Hepatocyte (in vitro differentiated cells): Measurements from ENCODE around the gene DCAF8.

ENCODE experiments used
- CTCF ChIP-seq: fragments of 200-600 bp; sonication (generic); IDR thresholded peaks from 2 replicates; pipeline ENCODE4 v1.5.1; 2016; ENCODE audit warnings: antibody characterized with exemption, mild to moderate bottlenecking; ENCODE audit not compliant: poor library complexity
- EZH2 ChIP-seq: fragments of 200-600 bp; sonication (generic); IDR thresholded peaks from 2 replicates; pipeline ENCODE4 v1.6.1; 2016; ENCODE audit warnings: antibody characterized with exemption, mild to moderate bottlenecking, borderline replicate concordance

GRCh38 chr1:160197231-160197630, 65.1 kb downstream of the DCAF8 start:
- no peak for TF ChIP-seq CTCF
- TF ChIP-seq EZH2, result no peak
